Measurements from ENCODE around the gene ATP6V0C. TPM values are rescaled to one million over a fixed set of nuclear protein-coding genes. Genes with fewer than 3 reads are reported as not detected.

ATP6V0C gene
- 10 to 100 TPM; 22.1 to 84.2 (median 56.2) TPM for total RNA-seq

DNA sequence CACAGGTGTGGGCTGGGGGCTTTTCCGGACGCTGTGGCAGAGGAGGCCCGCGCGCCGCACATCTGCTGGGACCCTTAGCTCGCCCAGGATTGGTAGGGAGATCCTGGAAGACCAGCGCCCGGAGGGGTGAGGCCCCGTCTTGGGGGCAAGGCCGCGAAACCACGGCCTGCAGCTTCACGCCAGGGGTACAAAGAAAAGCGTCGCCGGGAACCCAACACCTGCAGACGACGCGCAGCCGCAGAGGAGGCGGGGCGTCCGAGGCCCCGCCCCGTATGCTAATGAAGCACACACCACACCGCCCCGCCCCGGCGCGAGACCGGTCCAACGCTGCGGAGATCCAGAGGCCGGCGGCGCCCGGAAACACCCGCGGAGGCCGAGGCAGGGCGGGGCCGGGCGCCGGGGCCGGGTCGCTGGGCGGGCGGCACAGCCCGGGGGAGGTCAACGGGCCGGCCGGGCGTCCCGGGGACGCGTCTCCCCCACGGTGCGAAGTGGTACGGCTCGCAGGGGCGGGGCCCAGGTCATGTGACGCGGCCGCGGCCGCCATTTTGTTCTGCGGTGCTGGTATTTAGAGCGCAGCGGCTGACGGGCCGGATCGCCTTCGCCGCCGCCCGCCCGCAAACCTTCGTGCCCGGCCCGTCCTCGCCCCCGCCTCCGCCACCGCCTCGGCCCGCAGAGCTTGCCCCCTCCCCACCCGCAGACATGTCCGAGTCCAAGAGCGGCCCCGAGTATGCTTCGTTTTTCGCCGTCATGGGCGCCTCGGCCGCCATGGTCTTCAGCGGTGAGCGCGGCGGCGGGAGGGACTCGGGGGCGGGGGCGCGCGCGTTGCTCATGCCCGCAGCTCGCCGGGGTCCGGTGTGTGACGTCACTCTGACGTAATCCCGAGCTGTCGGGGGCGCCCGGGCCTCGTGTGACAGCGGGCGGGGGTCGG lies at the start of gene ATP6V0C:
ATP6V0C (plus strand) TSS at position 548 of the 928 bp plus-strand sequence; CDS start at position 700, 152 bp downstream.
- H3K4me3 ChIP-seq = peak within 1 kb of the TSS; percentile 83 to 100 (median 88)
- in situ Hi-C loops (cut with MboI; ENCODE audit: low sequenced_read_pairs in 4 of 4) = no loop called here
- H3K4me1 ChIP-seq = peaks cover 44 to 48% of the 10 kb centered on the region in 2 donors
- no peaks in the 10 kb centered on the region for H3K27me3 ChIP-seq
- ATAC-seq (peak; percentile 87 to 91), DNase-seq (peak; percentile 82 to 90)
- no peaks in the 10 kb centered on the region for H3K36me3 ChIP-seq
- TF ChIP-seq, protein P1, sequence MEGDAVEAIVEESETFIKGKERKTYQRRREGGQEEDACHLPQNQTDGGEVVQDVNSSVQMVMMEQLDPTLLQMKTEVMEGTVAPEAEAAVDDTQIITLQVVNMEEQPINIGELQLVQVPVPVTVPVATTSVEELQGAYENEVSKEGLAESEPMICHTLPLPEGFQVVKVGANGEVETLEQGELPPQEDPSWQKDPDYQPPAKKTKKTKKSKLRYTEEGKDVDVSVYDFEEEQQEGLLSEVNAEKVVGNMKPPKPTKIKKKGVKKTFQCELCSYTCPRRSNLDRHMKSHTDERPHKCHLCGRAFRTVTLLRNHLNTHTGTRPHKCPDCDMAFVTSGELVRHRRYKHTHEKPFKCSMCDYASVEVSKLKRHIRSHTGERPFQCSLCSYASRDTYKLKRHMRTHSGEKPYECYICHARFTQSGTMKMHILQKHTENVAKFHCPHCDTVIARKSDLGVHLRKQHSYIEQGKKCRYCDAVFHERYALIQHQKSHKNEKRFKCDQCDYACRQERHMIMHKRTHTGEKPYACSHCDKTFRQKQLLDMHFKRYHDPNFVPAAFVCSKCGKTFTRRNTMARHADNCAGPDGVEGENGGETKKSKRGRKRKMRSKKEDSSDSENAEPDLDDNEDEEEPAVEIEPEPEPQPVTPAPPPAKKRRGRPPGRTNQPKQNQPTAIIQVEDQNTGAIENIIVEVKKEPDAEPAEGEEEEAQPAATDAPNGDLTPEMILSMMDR (IDR thresholded peaks at IDR 0.05 in 4 of 5, conservative IDR thresholded peaks at IDR 0.05 in 1 of 5) = no peak
- TF ChIP-seq POLR2A (IDR thresholded peaks at IDR 0.05) = peak; percentile 91
- no peaks in the 10 kb centered on the region for H3K9me3 ChIP-seq
- H3K27ac ChIP-seq = peak within 1 kb of the TSS; percentile 98 to 100 (median 98)
- intact Hi-C loops (cut with DNase I; ENCODE audit: low total_unique reads) = loop anchor here (10.0 kb wide), 1 partner anchor 249 kb away; the partner anchor contains the start of gene RNPS1

DNA sequence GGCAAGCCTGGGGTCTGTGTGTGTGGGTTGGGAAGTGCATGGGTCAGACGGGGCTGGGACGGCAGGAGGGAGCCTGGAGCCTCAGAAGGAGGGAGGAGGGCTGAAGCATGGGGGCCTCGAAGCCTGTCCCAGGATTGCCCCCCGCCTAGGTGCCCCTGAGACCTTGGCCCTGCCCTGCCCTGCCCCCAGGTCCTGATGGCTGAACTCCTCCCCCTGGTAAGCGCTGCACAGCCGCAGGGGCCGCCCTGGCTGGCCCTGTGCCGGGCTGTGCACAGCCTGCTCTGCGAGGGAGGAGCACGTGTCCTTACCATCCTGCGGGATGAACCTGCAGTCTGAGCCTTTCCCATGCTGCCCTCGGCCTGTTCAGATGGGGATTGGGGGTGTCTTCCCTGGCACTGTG lies 49.4 kb upstream of the ATP6V0C start:
- DNase-seq (no peak), ATAC-seq (no peak)
- intact Hi-C loops (cut with DNase I; ENCODE audit: low total_unique reads) = loop anchor here (5.0 kb wide), 1 partner anchor 33 kb away; no protein-coding TSS in a partner anchor
- Histone ChIP-seq H3K4me1 (peaks cover 16 to 21% of the 10 kb centered on the region in 2 donors), H3K9me3 (no peaks in the 10 kb centered on the region), H3K36me3 (no peaks in the 10 kb centered on the region), H3K4me3 (no peak overlapping the region), H3K27ac (no peak overlapping the region), H3K27me3 (peaks cover 0 to 9% (median 2%) of the 10 kb centered on the region in 3 donors)
- in situ Hi-C loops (cut with MboI; ENCODE audit: low sequenced_read_pairs in 4 of 4) = no loop called here
- TF ChIP-seq, protein P1 (IDR thresholded peaks at IDR 0.05 in 4 of 5, conservative IDR thresholded peaks at IDR 0.05 in 1 of 5) = no peak
- TF ChIP-seq POLR2A (IDR thresholded peaks at IDR 0.05) = no peak

DNA sequence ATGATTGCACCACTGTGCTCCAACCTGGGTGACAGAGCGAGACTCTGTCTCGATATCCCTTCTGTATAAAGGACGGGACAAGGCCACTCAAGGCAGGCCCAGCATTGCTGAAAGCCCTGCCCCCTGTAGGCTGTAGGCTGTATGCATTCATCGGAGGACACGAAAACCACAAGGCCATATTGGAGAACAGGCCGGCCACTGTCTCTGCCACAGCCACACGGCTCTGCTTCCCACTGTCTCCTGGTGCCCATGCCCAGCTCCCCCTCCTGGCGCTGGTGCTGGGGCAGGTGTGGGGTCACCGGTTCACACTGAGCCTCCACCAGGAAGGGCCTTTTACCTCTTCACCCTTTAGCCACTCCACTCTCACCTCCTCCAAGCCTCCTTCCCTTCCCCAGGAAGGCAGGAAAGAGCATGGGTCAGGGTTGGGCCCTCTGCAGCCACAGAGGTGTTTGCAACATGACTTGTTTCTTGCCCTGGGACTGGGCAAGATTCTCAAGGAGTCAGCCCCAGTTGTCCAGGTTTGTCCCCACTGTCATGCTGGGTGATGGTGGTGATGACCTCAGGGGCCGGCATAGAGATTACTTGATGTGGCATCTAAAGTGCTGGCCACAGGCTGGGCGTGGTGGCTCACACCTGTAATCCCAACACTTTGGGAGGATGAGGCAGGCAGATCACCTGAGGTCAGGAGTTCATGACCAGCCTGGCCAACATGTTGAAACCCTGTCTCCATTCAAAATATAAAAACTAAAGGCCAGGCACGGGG lies 47.9 kb upstream of the ATP6V0C start:
- TF ChIP-seq, protein P1 (IDR thresholded peaks at IDR 0.05 in 4 of 5, conservative IDR thresholded peaks at IDR 0.05 in 1 of 5) = no peak
- no peak for TF ChIP-seq POLR2A (IDR thresholded peaks at IDR 0.05)
- DNase-seq (no peak), ATAC-seq (no peak)
- Histone ChIP-seq H3K4me1 (peaks cover 14 to 25% of the 10 kb centered on the region in 2 donors), H3K36me3 (no peaks in the 10 kb centered on the region), H3K27ac (no peak overlapping the region), H3K27me3 (peaks cover 13 to 24% (median 17%) of the 10 kb centered on the region in 3 donors), H3K9me3 (no peaks in the 10 kb centered on the region), H3K4me3 (no peak overlapping the region)
- in situ Hi-C loops (cut with MboI; ENCODE audit: low sequenced_read_pairs in 4 of 4) = no loop called here
- intact Hi-C loops (cut with DNase I; ENCODE audit: low total_unique reads) = no loop called here

- peaks cover 18 to 33% of the 10 kb centered on the region in 2 donors for H3K4me1 ChIP-seq
- intact Hi-C loops (cut with DNase I; ENCODE audit: low total_unique reads) = loop anchor here (1.0 kb wide), 1 partner anchor 15 kb away; no protein-coding TSS in a partner anchor
- in situ Hi-C loops (cut with MboI; ENCODE audit: low sequenced_read_pairs in 4 of 4) = no loop called here
- ATAC-seq = no peak
- no peak overlapping the region for H3K27ac ChIP-seq
- peaks cover 21 to 30% (median 27%) of the 10 kb centered on the region in 3 donors for H3K27me3 ChIP-seq
- H3K4me3 ChIP-seq = peak overlapping the region; percentile 20 to 59 (median 48)
- H3K9me3 ChIP-seq = no peaks in the 10 kb centered on the region
- no peaks in the 10 kb centered on the region for H3K36me3 ChIP-seq
- TF ChIP-seq POLR2A (IDR thresholded peaks at IDR 0.05) = no peak
- TF ChIP-seq, protein P1 (IDR thresholded peaks at IDR 0.05 in 4 of 5, conservative IDR thresholded peaks at IDR 0.05 in 1 of 5) = peak in 1 of 5 experiments; percentile 7
- no peak for DNase-seq
Observed at GRCh38 chr16:2466667-2467527, 46.9 kb upstream of the ATP6V0C start.

Data from gastrocnemius medialis (tissue), 4 donors.